ENCODE data around the gene LIN28A. TPM values are rescaled to one million over a fixed set of nuclear protein-coding genes. Genes with fewer than 3 reads are reported as not detected.
"Not testable (repeated sequence)": the region's sequence is repeated elsewhere in the genome, so short reads cannot be mapped to it uniquely, and the experiment has no call there.

Gene LIN28A
- total RNA-seq, 2 donors from 2014 or later, result not detected

DNA sequence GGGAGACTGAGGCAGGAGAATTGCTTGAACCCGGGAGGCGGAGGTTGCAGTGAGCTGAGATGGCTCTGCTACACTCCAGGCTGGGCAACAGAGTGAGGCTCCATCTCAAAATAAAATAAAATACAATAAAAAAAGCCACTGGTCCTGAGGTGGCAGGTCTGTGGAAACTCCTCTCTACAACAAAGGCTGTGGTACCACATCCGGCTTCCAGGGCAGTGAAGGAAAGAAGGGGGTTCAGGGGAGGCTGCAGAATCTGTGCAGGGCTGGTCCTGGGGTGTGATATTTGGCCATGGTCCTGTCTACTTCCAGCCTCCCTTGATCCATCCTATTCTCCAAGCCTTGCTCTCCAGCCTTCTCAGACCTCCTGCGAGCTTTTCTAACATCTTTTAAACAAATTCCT lies 37.3 kb upstream of the LIN28A start:
- no peak overlapping the region for H3K27ac ChIP-seq
- DNase-seq (ENCODE audit: low spot score) (no peak), ATAC-seq (ENCODE audit: insufficient number of reproducible peaks, low FRiP score, low read depth) (no peak)
- TF ChIP-seq, protein P1, sequence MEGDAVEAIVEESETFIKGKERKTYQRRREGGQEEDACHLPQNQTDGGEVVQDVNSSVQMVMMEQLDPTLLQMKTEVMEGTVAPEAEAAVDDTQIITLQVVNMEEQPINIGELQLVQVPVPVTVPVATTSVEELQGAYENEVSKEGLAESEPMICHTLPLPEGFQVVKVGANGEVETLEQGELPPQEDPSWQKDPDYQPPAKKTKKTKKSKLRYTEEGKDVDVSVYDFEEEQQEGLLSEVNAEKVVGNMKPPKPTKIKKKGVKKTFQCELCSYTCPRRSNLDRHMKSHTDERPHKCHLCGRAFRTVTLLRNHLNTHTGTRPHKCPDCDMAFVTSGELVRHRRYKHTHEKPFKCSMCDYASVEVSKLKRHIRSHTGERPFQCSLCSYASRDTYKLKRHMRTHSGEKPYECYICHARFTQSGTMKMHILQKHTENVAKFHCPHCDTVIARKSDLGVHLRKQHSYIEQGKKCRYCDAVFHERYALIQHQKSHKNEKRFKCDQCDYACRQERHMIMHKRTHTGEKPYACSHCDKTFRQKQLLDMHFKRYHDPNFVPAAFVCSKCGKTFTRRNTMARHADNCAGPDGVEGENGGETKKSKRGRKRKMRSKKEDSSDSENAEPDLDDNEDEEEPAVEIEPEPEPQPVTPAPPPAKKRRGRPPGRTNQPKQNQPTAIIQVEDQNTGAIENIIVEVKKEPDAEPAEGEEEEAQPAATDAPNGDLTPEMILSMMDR (IDR thresholded peaks at IDR 0.05), result no peak
- H3K4me1 ChIP-seq (ENCODE audit: control insufficient read depth in 1 of 2, low read depth in 2 of 2), result peaks cover 0 to 5% of the 10 kb centered on the region in 2 donors
- H3K9me3 ChIP-seq, result no peaks in the 10 kb centered on the region
- H3K36me3 ChIP-seq, result no peaks in the 10 kb centered on the region
- H3K4me3 ChIP-seq, result no peak overlapping the region
- H3K27me3 ChIP-seq (replicated peaks; ENCODE audit: insufficient read depth), result peaks cover 3% of the 10 kb centered on the region

DNA sequence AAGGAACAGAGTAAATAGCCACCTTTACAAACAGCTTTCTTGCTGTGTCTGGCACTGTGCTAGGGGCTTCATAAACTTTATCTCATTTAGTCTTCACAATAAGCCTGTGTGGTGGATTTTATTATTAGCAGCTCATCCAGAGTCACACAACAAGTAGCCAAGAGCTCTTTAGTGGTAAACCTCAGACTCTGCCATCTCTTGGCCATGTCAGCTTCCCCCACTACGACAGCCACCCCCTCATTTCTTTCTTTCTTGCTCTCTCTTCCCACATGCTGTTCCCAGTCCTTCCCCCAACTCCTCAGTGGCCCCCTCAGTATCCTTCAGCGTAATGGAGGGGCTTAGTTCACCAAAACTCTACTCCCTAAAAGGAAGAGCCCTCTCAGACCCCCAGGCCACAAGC lies 36.8 kb upstream of the LIN28A start:
- no peaks in the 10 kb centered on the region for H3K36me3 ChIP-seq
- DNase-seq (ENCODE audit: low spot score) (no peak), ATAC-seq (ENCODE audit: insufficient number of reproducible peaks, low FRiP score, low read depth) (no peak)
- H3K27ac ChIP-seq, result no peak overlapping the region
- TF ChIP-seq, protein P1 (IDR thresholded peaks at IDR 0.05), result no peak
- H3K27me3 ChIP-seq (replicated peaks; ENCODE audit: insufficient read depth), result peaks cover 3% of the 10 kb centered on the region
- no peak overlapping the region for H3K4me3 ChIP-seq
- peaks cover 0 to 9% of the 10 kb centered on the region in 2 donors for H3K4me1 ChIP-seq (ENCODE audit: control insufficient read depth in 1 of 2, low read depth in 2 of 2)
- no peaks in the 10 kb centered on the region for H3K9me3 ChIP-seq

DNA sequence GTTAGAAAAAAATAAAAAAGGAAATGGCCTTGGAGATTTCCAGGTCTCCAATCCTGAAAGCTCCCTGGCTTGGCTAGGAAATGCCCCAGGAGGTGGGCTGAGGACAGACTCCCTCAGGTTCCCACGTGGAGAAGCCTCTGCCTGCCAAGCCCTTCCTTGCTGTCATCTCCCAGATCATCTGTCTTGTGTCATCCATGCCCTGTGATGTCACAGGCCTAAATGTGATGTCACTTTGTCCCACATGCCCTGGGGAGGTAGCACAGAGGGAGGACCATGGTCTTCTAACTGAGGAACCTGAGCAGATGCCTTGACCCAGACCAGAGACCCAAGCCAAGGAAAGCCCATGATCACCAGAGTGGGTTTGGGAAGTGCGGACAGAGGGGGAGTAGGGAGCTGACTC lies 36.3 kb upstream of the LIN28A start:
- not testable (repeated sequence) for H3K4me3 ChIP-seq; H3K36me3 ChIP-seq; H3K27me3 ChIP-seq (replicated peaks; ENCODE audit: insufficient read depth); H3K4me1 ChIP-seq (ENCODE audit: control insufficient read depth in 1 of 2, low read depth in 2 of 2); ATAC-seq (ENCODE audit: insufficient number of reproducible peaks, low FRiP score, low read depth); H3K9me3 ChIP-seq; DNase-seq (ENCODE audit: low spot score); H3K27ac ChIP-seq

DNA sequence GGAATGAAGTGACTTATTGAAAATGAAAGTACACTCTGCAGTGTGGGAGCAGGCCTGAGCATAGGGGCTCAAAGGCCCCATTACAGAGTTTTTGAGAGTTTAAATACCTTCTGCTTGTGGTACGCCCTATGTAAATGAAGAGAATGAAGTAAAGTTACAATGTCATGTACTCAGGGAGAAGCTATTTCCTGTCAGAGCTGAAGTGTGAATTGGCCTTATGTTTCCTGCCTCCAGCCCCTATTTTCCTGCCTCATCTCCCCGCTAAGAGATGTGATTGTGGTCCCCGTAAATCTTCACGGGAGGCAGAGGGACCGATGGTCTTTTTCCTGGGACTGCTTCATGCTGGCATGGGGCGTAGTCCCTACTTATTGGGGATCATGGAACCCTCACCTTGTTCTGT lies 35.5 kb upstream of the LIN28A start:
- peaks cover 0 to 9% of the 10 kb centered on the region in 2 donors for H3K4me1 ChIP-seq (ENCODE audit: control insufficient read depth in 1 of 2, low read depth in 2 of 2)
- ATAC-seq (ENCODE audit: insufficient number of reproducible peaks, low FRiP score, low read depth) (no peak), DNase-seq (ENCODE audit: low spot score) (no peak)
- TF ChIP-seq, protein P1 (IDR thresholded peaks at IDR 0.05), result no peak
- H3K4me3 ChIP-seq, result no peak overlapping the region
- H3K27ac ChIP-seq, result no peak overlapping the region
- H3K36me3 ChIP-seq, result no peaks in the 10 kb centered on the region
- no peaks in the 10 kb centered on the region for H3K27me3 ChIP-seq (replicated peaks; ENCODE audit: insufficient read depth)
- H3K9me3 ChIP-seq, result no peaks in the 10 kb centered on the region

DNA sequence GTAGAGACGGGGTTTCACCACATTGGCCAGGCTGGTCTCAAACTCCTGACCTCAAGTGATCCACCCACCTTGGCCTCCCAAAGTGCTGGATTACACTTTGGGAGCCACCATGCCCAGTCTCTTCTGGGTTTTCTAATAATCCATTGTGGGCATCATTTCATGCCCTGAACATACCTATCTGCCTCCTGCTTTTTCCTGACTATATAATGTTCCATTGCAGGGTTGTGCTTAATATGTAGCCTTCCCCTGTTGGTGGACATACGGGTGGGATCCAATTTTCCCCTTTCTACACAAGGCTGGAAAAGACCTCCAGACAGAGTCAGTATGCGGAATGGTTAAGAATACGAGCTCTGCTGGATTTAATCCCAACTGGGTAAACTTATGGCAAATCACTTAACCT lies 34.6 kb upstream of the LIN28A start:
- H3K27ac ChIP-seq, result no peak overlapping the region
- TF ChIP-seq, protein P1 (IDR thresholded peaks at IDR 0.05), result no peak
- no peaks in the 10 kb centered on the region for H3K36me3 ChIP-seq
- peaks cover 0 to 9% of the 10 kb centered on the region in 2 donors for H3K4me1 ChIP-seq (ENCODE audit: control insufficient read depth in 1 of 2, low read depth in 2 of 2)
- ATAC-seq (ENCODE audit: insufficient number of reproducible peaks, low FRiP score, low read depth) (no peak), DNase-seq (ENCODE audit: low spot score) (no peak)
- H3K27me3 ChIP-seq (replicated peaks; ENCODE audit: insufficient read depth), result no peaks in the 10 kb centered on the region
- H3K9me3 ChIP-seq, result no peaks in the 10 kb centered on the region
- no peak overlapping the region for H3K4me3 ChIP-seq
